GM21528 (cell line): ENCODE measurements around the gene PTPN14.
"Not testable (repeated sequence)": the region's sequence is repeated elsewhere in the genome, so short reads cannot be mapped to it uniquely, and the experiment has no call there.

Experiments
- ATAC-seq: cut with Tn5 transposase; IDR thresholded peaks from one replicate; pipeline ENCODE4 v1.9.1; 2021; ENCODE audit warnings: mild to moderate bottlenecking, moderate library complexity; ENCODE audit not compliant: unreplicated experiment, low FRiP score

PTPN14 gene

GRCh38 chr1:214483180-214483579 is 68.2 kb downstream of the PTPN14 start:
- ATAC-seq: not testable (repeated sequence)

GRCh38 chr1:214481983-214482634 is 69.3 kb downstream of the PTPN14 start:
- ATAC-seq: not testable (repeated sequence)

- ATAC-seq: no peak
Observed at GRCh38 chr1:214476986-214477870, 74.2 kb downstream of the PTPN14 start.

- ATAC-seq: no peak
Observed at GRCh38 chr1:214476229-214476985, 75.0 kb downstream of the PTPN14 start.

GRCh38 chr1:214475746-214476145 is 75.7 kb downstream of the PTPN14 start:
- no peak for ATAC-seq

- ATAC-seq: no peak
Observed at GRCh38 chr1:214475331-214475730, 76.1 kb downstream of the PTPN14 start.

GRCh38 chr1:214474467-214474866 is 76.9 kb downstream of the PTPN14 start:
- no peak for ATAC-seq

GRCh38 chr1:214473862-214474261 is 77.5 kb downstream of the PTPN14 start:
- ATAC-seq: no peak

- no peak for ATAC-seq
Observed at GRCh38 chr1:214473387-214473786, 78.0 kb downstream of the PTPN14 start.

- ATAC-seq: no peak
Observed at GRCh38 chr1:214472364-214472763, 79.0 kb downstream of the PTPN14 start.

- no peak for ATAC-seq
Observed at GRCh38 chr1:214471458-214471857, 79.9 kb downstream of the PTPN14 start.

GRCh38 chr1:214470132-214470531 is 81.3 kb downstream of the PTPN14 start:
- ATAC-seq: no peak

GRCh38 chr1:214469290-214469689 is 82.1 kb downstream of the PTPN14 start:
- ATAC-seq: no peak

GRCh38 chr1:214467078-214467585 is 84.3 kb downstream of the PTPN14 start:
- no peak for ATAC-seq

GRCh38 chr1:214466403-214467077 is 84.9 kb downstream of the PTPN14 start:
- ATAC-seq: no peak

GRCh38 chr1:214464445-214465287 is 86.7 kb downstream of the PTPN14 start:
- ATAC-seq: no peak

GRCh38 chr1:214463596-214463995 is 87.8 kb downstream of the PTPN14 start:
- no peak for ATAC-seq

- ATAC-seq: no peak
Observed at GRCh38 chr1:214462882-214463281, 88.5 kb downstream of the PTPN14 start.

- no peak for ATAC-seq
Observed at GRCh38 chr1:214461305-214461704, 90.1 kb downstream of the PTPN14 start.
